CD4-positive, alpha-beta T cell treated with Interleukin-21 for 1 hour (primary cell): ENCODE measurements around the gene PTPN6.
A peak's percentile ranks its signal among the peaks of the same experiment; 100 is the strongest.

ENCODE experiments used
- DNase-seq: peaks from one replicate; pipeline ENCODE4 v3.0.0-alpha.2; 2020

The PTPN6 gene

GRCh38 chr12:6942331-6942665 lies 8.9 kb upstream of the PTPN6 start:
- DNase-seq = no peak

- peak; percentile 93 for DNase-seq
These were observed 7.8 kb upstream of the PTPN6 start for GRCh38 chr12:6943389-6943721.

DNA sequence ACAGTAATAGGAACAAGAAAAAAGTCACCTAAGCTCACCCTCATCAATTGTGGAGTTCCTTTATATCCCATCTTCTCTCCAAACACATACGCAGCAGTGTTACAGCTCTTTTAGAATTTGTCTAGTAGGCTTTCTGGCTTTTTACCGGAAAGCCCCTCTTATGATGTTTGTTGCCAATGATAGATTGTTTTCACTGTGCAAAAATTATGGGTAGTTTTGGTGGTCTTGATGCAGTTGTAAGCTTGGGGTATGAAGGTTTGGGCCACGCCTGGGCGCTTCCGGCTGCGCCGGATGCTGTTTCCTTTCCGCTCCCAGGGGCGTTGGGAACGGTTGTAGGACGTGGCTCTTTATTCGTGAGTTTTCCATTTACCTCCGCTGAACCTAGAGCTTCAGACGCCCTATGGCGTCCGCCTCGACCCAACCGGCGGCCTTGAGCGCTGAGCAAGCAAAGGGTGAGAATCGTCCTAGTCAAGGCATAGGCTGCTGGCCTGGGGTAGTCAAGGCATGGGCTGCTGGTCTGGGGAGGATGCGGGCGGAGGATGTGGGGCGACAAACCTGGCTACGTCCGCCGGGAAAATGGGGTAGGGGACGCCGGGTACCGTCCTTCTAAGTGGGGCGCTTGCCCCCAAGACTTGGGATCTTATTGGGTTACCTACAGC lies 7.3 kb upstream of the PTPN6 start, which contains the start of the genes C12orf57 and RNU7-1:
Gene C12orf57, plus strand, starts transcription at position 301 of the 659 bp plus-strand sequence. Its CDS starts 100 bp downstream, at position 401.
Gene RNU7-1, plus strand, starts transcription at position 95 of the 659 bp plus-strand sequence.
- DNase-seq = peak; percentile 90

- DNase-seq = peak; percentile 91
These were observed 6.6 kb upstream of the PTPN6 start for GRCh38 chr12:6944381-6945186.

- DNase-seq = no peak
These were observed 5.5 kb upstream of the PTPN6 start for GRCh38 chr12:6945613-6946012.

GRCh38 chr12:6946033-6946919 lies 4.9 kb upstream of the PTPN6 start:
- DNase-seq = peak; percentile 79

- no peak for DNase-seq
These were observed 4.2 kb upstream of the PTPN6 start for GRCh38 chr12:6946920-6947374.

DNA sequence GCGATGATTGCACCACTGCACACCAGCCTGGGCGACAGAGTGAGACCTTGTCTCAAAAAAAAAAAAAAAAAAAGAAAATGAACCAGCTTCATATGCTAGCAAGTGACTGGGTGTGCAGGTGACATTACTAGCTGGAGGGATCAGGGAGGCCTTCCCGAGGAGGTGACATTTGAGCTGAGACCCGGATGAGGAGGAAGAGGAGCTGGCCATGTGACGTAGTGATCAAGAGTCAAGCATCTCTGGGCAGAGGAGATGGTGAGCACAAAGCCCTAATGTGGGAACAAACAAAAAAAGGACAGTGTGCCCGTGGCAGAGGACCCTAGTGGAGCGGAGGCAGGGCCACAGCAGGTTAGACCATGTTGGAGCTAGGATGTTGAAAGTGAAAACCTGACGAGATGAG lies 3.5 kb upstream of the PTPN6 start:
- no peak for DNase-seq

GRCh38 chr12:6948873-6949594 lies 2.1 kb upstream of the PTPN6 start:
- peak; percentile 59 for DNase-seq

DNA sequence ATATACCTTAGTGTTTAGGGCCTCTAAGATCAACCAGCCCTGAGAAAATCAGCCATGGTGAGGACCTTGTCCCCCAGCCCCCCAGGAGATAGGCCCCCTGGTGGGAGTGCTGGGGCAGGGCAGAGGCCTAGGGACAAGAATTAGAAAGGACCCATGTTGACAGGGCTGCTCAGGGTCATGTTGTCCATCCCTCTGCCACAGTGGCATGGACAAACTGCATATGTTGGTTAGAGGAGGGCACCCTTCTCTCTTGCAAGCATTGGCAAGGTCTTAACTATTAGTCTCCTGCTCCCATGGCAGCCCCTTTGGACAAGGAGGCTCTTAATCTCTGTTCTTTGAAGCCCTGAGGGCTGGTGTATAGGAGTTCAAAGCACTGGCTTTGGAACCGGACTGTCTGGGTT lies 755 bp upstream of the PTPN6 start:
- DNase-seq = peak; percentile 60

DNA sequence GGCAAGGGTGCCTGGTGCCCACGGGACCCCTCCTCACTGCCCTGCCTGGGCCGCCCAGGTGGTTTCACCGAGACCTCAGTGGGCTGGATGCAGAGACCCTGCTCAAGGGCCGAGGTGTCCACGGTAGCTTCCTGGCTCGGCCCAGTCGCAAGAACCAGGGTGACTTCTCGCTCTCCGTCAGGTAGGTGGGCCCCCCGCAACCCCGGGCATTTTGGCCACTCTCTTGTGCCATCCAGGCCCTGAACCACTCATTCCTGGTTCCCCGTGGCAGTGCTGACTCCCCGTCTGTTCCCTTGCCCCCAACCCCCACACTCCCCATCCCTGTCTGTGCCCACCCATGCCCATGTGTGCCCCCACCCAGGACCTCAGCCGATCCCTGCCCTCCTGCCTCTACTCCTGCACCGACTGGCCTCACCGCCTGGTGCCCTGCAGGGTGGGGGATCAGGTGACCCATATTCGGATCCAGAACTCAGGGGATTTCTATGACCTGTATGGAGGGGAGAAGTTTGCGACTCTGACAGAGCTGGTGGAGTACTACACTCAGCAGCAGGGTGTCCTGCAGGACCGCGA lies 480 bp downstream of the PTPN6 start:
- peak; percentile 55 for DNase-seq

GRCh38 chr12:6952121-6952862 lies 1.1 kb downstream of the PTPN6 start:
- DNase-seq = no peak

DNA sequence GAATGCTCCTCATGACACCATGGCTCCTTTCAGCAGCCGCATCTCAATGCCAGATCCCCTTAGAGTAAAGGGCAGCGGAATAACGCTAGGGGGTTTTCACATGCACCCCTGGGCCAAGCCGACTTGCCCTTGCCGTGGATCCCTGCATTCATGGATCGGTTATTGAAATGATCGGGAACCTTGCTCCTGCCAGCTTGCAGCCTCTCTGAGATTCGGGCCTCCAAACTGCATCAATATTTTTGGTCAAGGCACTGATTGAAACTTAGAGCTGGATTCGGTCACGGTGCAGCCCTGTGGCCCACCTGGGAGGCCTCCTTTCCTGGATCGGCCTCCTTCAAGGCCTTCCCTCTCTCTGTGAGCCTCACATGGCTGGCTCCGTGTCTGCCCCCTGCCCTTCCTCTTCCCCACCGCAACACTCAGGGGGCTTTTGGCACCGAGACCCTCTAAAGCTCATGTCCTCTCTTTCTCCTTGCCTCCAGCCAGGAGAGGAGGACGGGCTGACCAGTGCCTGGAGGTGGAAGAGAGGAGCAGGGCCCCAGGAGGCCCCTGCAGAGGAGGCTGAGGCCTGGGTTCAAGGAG lies 1.8 kb downstream of the PTPN6 start:
- no peak for DNase-seq

- peak; percentile 89 for DNase-seq
These were observed 2.5 kb downstream of the PTPN6 start for GRCh38 chr12:6953442-6954315.

DNA sequence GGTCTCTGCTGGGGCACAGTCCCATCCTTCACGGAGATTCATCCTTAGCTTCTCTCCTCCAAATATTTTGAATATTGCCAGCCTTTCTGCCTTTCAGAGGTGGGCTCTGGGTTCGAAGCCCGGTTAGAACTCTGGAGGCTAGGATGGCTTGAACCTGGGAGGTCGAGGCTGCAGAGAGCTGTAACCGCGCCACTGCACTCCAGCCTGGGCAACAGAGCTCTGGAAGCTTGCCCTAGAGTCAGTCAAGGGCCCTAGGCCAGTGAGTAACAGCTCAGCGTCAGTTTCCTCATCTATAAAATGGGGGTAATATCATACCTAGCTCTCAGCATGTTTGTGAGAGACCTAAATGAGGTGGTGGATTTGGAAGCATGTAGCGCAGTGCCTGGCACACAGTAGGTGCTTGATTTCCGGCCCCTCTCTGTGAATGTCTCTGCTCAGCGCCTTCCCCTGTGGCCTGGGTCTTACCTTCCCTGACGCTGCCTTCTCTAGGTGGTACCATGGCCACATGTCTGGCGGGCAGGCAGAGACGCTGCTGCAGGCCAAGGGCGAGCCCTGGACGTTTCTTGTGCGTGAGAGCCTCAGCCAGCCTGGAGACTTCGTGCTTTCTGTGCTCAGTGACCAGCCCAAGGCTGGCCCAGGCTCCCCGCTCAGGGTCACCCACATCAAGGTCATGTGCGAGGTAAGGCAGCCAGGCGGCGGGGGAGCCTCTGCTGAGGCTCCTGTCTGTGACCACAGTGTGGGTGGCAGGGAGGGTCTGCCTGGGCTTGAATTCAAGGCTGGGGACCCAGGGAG lies 3.4 kb downstream of the PTPN6 start:
- DNase-seq = no peak

- DNase-seq = no peak
These were observed 4.2 kb downstream of the PTPN6 start for GRCh38 chr12:6955108-6956020.

DNA sequence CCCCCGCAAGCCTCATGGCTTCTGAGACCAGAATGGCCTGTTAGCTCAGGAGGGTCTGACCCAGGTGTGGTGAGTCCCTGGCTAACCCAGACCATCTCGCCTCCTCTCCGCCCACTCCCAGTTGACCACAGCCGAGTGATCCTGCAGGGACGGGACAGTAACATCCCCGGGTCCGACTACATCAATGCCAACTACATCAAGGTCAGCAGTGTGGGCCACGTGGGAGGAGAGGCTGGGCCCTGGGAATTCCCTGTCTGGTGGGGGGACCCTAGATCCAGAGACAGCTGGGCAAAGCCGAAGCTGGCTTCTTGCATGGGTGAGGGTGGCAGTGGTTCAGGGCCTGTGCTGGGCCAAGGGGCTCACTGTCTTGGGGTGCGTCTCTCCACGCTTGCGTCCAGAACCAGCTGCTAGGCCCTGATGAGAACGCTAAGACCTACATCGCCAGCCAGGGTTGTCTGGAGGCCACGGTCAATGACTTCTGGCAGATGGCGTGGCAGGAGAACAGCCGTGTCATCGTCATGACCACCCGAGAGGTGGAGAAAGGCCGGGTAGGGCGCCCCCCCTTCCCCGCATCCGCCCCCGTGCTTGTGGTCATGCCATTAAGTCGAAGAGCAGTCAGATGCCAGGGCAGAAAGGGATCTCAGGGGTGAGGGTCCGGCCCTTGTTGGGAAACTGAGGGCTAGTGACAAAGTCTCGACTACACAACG lies 5.0 kb downstream of the PTPN6 start:
- peak; percentile 56 for DNase-seq
